Fibroblast of pulmonary artery (primary cell): ENCODE measurements around the gene TBX1.
A peak's percentile ranks its signal among the peaks of the same experiment; 100 is the strongest.

Experiments used
- DNase-seq: peaks from one replicate; pipeline ENCODE4 v3.0.0-alpha.2; 2010; ENCODE audit warnings: low read depth
- H3K4me3 ChIP-seq: replicated peaks from 2 replicates; pipeline ENCODE4 v1.5.1; 2011; ENCODE audit warnings: low read depth, mild to moderate bottlenecking, control low read depth, low read length, moderate library complexity
- CTCF ChIP-seq: IDR thresholded peaks from 2 replicates; pipeline ENCODE4 v1.5.1; 2011; ENCODE audit warnings: mild to moderate bottlenecking, control low read depth, low read length, inconsistent platforms; ENCODE audit errors: missing control alignments

TBX1 gene

GRCh38 chr22:19809741-19810140, 49.2 kb downstream of the TBX1 start:
- DNase-seq = no peak
- TF ChIP-seq CTCF = no peak
- H3K4me3 ChIP-seq = no peak overlapping the region

- no peak for TF ChIP-seq CTCF
- H3K4me3 ChIP-seq = no peak overlapping the region
- DNase-seq = peak; percentile 53
Observed at GRCh38 chr22:19810381-19811201, 50.0 kb downstream of the TBX1 start.

- no peak overlapping the region for H3K4me3 ChIP-seq
- no peak for TF ChIP-seq CTCF
- no peak for DNase-seq
Observed at GRCh38 chr22:19811211-19811621, 50.6 kb downstream of the TBX1 start.

GRCh38 chr22:19811811-19812771, 51.5 kb downstream of the TBX1 start:
- no peak overlapping the region for H3K4me3 ChIP-seq
- DNase-seq = no peak
- TF ChIP-seq CTCF = no peak

- H3K4me3 ChIP-seq = no peak overlapping the region
- no peak for DNase-seq
Observed at GRCh38 chr22:19812910-19813309, 52.3 kb downstream of the TBX1 start.

GRCh38 chr22:19814428-19814827, 53.9 kb downstream of the TBX1 start:
- TF ChIP-seq CTCF = no peak
- H3K4me3 ChIP-seq = no peak overlapping the region
- no peak for DNase-seq

More at GRCh38 chr22:19812910-19813309, 52.3 kb downstream of the TBX1 start:
- no peak for TF ChIP-seq CTCF
